Suprapubic skin (tissue), 4 donors: ENCODE data around the gene NDUFS7. TPM values are rescaled to one million over a fixed set of nuclear protein-coding genes. Genes with fewer than 3 reads are reported as not detected.
"Not testable (repeated sequence)": the region's sequence is repeated elsewhere in the genome, so short reads cannot be mapped to it uniquely, and the experiment has no call there.

Source experiments
- DNase-seq, 2 donors: peaks; one replicate each; pipeline ENCODE4 v3.0.0-alpha.2; 2019; ENCODE audit warnings: low spot score in 2 of 2
- H3K27ac ChIP-seq: fragments of 200-600 bp; sonication (generic); one replicate; pipeline ENCODE4 v1.5.1; 2019
- H3K27me3 ChIP-seq: fragments of 200-600 bp; sonication (generic); one replicate; pipeline ENCODE4 v1.5.1; 2019
- H3K36me3 ChIP-seq: fragments of 200-600 bp; sonication (generic); one replicate; pipeline ENCODE4 v1.5.1; 2019
- H3K4me1 ChIP-seq: fragments of 200-600 bp; sonication (generic); one replicate; pipeline ENCODE4 v1.5.1; 2019
- H3K4me3 ChIP-seq: fragments of 200-600 bp; sonication (generic); one replicate; pipeline ENCODE4 v1.5.1; 2019; ENCODE audit warnings: mild to moderate bottlenecking
- H3K9me3 ChIP-seq: fragments of 200-600 bp; sonication (generic); one replicate; pipeline ENCODE4 v1.5.1; 2019
- CTCF ChIP-seq, 2 donors: fragments of 200-600 bp in 1 of 2; fragments of 450-650 bp in 1 of 2; sonication (generic) in 1 of 2; IDR thresholded peaks; one replicate each; pipeline ENCODE4 v1.5.1; 2016 to 2019; ENCODE audit warnings: antibody characterized with exemption in 2 of 2, mild to moderate bottlenecking in 1 of 2, moderate library complexity in 1 of 2
- EP300 ChIP-seq: sonication (generic); formaldehyde crosslinking; IDR thresholded peaks from one replicate; pipeline ENCODE4 v1.6.1; 2017; ENCODE audit warnings: antibody characterized with exemption
- POLR2A ChIP-seq, 2 donors: fragments of 450-650 bp; IDR thresholded peaks; one replicate each; pipeline ENCODE4 v1.6.1; 2017; ENCODE audit warnings: antibody characterized with exemption in 2 of 2, mild to moderate bottlenecking in 2 of 2, moderate library complexity in 2 of 2
- POLR2AphosphoS5 ChIP-seq, 3 donors: sonication (generic); formaldehyde crosslinking; IDR thresholded peaks; one replicate each; pipeline ENCODE4 v1.6.1; 2017; ENCODE audit warnings: antibody characterized with exemption in 3 of 3
- WGBS: methylation state at CpG from one replicate; pipeline ENCODE4 v1.1.5; 2018; 5-methylcytosine and 5-hydroxymethylcytosine counted together
- total RNA-seq, 4 donors: library from RNA; depleted of rRNA; stranded (reverse); fragments of >200 nt; gene quantifications; one replicate each; pipeline ENCODE4 v1.1.0, GENCODE V29; 2016

NDUFS7 gene
- total RNA-seq, 4 donors from 2014 or later = 66.8 to 154 (median 97.5) TPM

GRCh38 chr19:1417145-1417544 lies 33.4 kb downstream of the NDUFS7 start:
- peak overlapping the region; percentile 92 for H3K27ac ChIP-seq
- H3K4me3 ChIP-seq = no peak overlapping the region
- H3K9me3 ChIP-seq = no peaks in the 10 kb centered on the region
- 64% methylated on average over 13 of the region's 21 CpGs for WGBS
- TF ChIP-seq POLR2A (IDR thresholded peaks at IDR 0.05) (no peak), EP300 (no peak), CTCF (IDR thresholded peaks at IDR 0.05) (no peak), POLR2AphosphoS5 (IDR thresholded peaks at IDR 0.05) (no peak)
- H3K27me3 ChIP-seq = no peaks in the 10 kb centered on the region
- peaks cover 51% of the 10 kb centered on the region for H3K36me3 ChIP-seq
- DNase-seq = no peak
- peaks cover 66% of the 10 kb centered on the region for H3K4me1 ChIP-seq

GRCh38 chr19:1417681-1418495 lies 34.2 kb downstream of the NDUFS7 start:
- Histone ChIP-seq H3K4me1 (peaks cover 58% of the 10 kb centered on the region), H3K9me3 (no peaks in the 10 kb centered on the region), H3K27ac (peak overlapping the region; percentile 92), H3K27me3 (no peaks in the 10 kb centered on the region), H3K4me3 (no peak overlapping the region), H3K36me3 (peaks cover 52% of the 10 kb centered on the region)
- no peak for DNase-seq
- TF ChIP-seq CTCF (IDR thresholded peaks at IDR 0.05) (no peak), POLR2A (IDR thresholded peaks at IDR 0.05) (no peak)
- WGBS = 85% methylated on average over 24 of the region's 30 CpGs

GRCh38 chr19:1418496-1418775 lies 34.7 kb downstream of the NDUFS7 start:
- H3K4me3 ChIP-seq = no peak overlapping the region
- peaks cover 53% of the 10 kb centered on the region for H3K4me1 ChIP-seq
- peaks cover 53% of the 10 kb centered on the region for H3K36me3 ChIP-seq
- no peak overlapping the region for H3K27ac ChIP-seq
- no peaks in the 10 kb centered on the region for H3K9me3 ChIP-seq
- no peaks in the 10 kb centered on the region for H3K27me3 ChIP-seq
- DNase-seq = no peak
- no peak for TF ChIP-seq POLR2A (IDR thresholded peaks at IDR 0.05)
- TF ChIP-seq EP300 = no peak
- no peak for TF ChIP-seq CTCF (IDR thresholded peaks at IDR 0.05)
- no peak for TF ChIP-seq POLR2AphosphoS5 (IDR thresholded peaks at IDR 0.05)
- 83% methylated on average over 13 of the region's 13 CpGs for WGBS

- H3K27me3 ChIP-seq = no peaks in the 10 kb centered on the region
- no peak overlapping the region for H3K27ac ChIP-seq
- DNase-seq = no peak
- TF ChIP-seq EP300 = no peak
- TF ChIP-seq CTCF (IDR thresholded peaks at IDR 0.05) = no peak
- no peak for TF ChIP-seq POLR2A (IDR thresholded peaks at IDR 0.05)
- TF ChIP-seq POLR2AphosphoS5 (IDR thresholded peaks at IDR 0.05) = no peak
- no peak overlapping the region for H3K4me3 ChIP-seq
- 90% methylated on average over 15 of the region's 21 CpGs for WGBS
- H3K4me1 ChIP-seq = peaks cover 49% of the 10 kb centered on the region
- peaks cover 60% of the 10 kb centered on the region for H3K36me3 ChIP-seq
- H3K9me3 ChIP-seq = no peaks in the 10 kb centered on the region
These were observed 35.4 kb downstream of the NDUFS7 start for GRCh38 chr19:1418951-1419738.

- Histone ChIP-seq H3K4me1 (peaks cover 47% of the 10 kb centered on the region), H3K36me3 (peaks cover 60% of the 10 kb centered on the region)
- not testable (repeated sequence) for H3K27ac ChIP-seq, DNase-seq, H3K9me3 ChIP-seq, H3K27me3 ChIP-seq, H3K4me3 ChIP-seq
- WGBS = 93% methylated on average over 31 of the region's 43 CpGs
These were observed 36.4 kb downstream of the NDUFS7 start for GRCh38 chr19:1420085-1420484.
